ENCODE measurements around the gene MTG1. TPM values are rescaled to one million over a fixed set of nuclear protein-coding genes. Genes with fewer than 3 reads are reported as not detected.

MTG1 gene
- 10 to 100 TPM; 24.5 to 25.6 TPM for total RNA-seq
- long read RNA-seq, donor 1, partial matches to known transcripts: 1 of 11 reads
- long read RNA-seq, donor 1, other reads (novel, unspliced or antisense): 4 of 11 reads
- long read RNA-seq, donor 2, transcript MTG1-201 (11 exons, 1,560 nt): major isoform, 50 of 69 reads
- long read RNA-seq, donor 2, transcript MTG1-208 (6 exons, 693 nt): minor isoform, 5 of 69 reads
- long read RNA-seq, donor 2, partial matches to known transcripts: 2 of 69 reads
- long read RNA-seq, donor 2, other reads (novel, unspliced or antisense): 8 of 69 reads

DNA sequence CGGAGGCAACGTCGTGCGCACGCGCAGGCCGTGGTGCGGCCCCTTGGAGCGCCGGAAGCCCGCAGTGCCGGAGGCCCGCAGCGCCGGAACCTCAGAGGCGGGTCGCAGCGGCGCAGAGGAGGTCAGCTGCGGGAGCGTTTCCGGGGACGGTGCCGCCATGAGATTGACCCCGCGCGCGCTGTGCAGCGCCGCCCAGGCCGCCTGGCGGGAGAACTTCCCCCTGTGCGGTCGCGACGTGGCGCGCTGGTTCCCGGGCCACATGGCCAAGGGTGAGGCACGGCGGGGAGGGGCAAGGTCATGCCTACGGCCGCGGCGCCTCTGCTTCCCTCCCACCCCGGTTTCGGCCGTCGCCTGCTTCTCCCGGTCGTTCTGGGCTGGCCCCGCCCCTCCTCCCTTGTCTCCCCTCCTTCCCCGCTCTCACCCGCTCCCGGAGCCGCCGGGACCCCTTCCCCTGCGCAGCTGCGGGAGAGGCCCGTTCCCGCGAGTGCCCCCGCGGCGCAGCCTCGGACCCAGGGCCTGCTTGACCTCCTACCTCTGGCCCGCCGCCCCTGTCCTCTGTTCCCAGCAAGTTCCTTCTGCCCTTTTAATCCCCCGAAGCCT is at the start of gene MTG1:
Gene MTG1 (plus strand): TSS at position 94 of the 600 bp plus-strand sequence. CDS start 64 bp downstream, at position 158.
- intact Hi-C loops (cut with DNase I): no loop called here
- DNase-seq (ENCODE audit: low spot score): peak; percentile 98

DNA sequence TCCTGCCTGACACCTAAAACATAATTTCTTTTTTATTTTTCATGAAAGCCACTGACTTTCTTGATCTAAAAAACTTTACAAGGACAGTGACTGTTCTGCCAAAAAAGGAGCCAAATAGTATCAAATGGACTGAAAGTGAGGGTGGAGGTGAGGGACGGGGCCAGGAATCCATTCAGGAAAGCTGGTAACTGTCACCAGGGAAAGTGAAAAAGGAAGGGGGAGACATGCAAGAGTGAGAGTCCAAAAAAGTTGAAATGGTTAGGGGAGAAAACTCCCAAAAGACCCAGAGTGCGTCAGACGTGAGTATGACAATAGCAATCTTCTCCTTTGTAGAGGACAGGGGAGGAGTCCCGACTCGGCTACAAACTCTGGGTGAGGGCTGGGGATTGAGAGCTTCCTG is 49.7 kb upstream of the MTG1 start:
- intact Hi-C loops (cut with DNase I): no loop called here
- no peak for DNase-seq (ENCODE audit: low spot score)

DNA sequence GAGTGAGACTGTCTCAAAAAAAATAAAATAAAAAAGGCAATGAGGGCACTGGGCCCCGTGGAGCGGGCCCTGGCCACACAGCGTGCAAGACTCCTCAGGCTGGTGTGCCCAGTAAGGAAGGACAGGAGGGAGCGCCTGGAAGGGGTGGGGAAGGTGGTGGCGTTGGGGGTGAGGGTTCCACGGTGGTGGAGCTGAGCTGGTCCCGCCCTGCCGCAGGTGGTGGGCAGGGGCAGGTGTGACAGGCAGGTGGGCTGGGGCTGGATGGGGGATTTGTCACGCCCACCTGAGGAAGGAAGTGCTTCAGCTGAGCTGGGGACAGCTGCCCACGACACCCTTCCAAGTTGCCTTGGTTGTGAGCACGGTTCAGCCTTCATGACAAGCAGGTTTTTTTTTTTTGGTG is 47.5 kb upstream of the MTG1 start:
- intact Hi-C loops (cut with DNase I): no loop called here
- peak; percentile 60 for DNase-seq (ENCODE audit: low spot score)

- DNase-seq (ENCODE audit: low spot score): no peak
These were observed 46.0 kb upstream of the MTG1 start for GRCh38 chr10:133347710-133348517.

DNA sequence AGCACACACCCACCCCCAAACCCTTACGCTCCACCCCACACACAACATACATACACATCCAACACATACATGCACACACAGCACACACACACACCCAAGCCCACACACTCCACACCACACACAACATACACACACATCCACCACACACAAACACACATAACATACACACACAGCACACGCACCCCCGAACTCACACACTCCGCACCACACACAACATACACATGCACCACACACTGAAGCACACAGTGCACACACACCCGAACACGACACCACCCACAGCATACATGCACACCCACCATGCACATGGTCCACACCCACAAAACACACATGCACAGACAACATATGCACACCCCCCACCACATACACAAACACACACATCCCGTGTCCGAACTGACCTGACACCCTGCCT is 44.8 kb upstream of the MTG1 start:
- intact Hi-C loops (cut with DNase I): no loop called here
- DNase-seq (ENCODE audit: low spot score): no peak

More at GRCh38 chr10:133347710-133348517, 46.0 kb upstream of the MTG1 start:
- intact Hi-C loops (cut with DNase I): loop anchor here in 1 of 2 donors (1.0 kb wide), 1 partner anchor 47 kb away; no protein-coding TSS in a partner anchor

- DNase-seq (ENCODE audit: low spot score): no peak
- intact Hi-C loops (cut with DNase I): no loop called here
These were observed 44.4 kb upstream of the MTG1 start for GRCh38 chr10:133349577-133350011.

- DNase-seq (ENCODE audit: low spot score): no peak
- intact Hi-C loops (cut with DNase I): no loop called here
These were observed 43.5 kb upstream of the MTG1 start for GRCh38 chr10:133350283-133350949.

DNA sequence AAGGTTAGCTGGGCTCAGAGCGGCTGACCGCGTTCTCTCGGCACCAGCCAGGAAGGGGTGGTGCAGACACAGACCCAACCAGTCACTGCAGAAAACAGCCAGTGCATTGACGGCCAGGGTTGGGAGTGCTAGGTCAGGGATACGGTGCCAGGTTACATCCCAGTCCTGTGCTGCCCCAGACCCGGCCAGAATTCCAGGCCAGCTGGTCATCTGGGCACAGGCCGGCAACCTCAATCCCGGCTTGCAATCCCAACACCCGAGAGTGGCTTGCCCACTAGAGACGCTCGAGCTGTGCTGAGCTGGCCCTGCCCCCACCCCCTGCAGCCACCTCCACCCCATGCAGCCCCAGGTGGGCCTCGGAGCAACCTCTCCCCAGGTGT is 43.0 kb upstream of the MTG1 start:
- intact Hi-C loops (cut with DNase I): no loop called here
- no peak for DNase-seq (ENCODE audit: low spot score)

DNA sequence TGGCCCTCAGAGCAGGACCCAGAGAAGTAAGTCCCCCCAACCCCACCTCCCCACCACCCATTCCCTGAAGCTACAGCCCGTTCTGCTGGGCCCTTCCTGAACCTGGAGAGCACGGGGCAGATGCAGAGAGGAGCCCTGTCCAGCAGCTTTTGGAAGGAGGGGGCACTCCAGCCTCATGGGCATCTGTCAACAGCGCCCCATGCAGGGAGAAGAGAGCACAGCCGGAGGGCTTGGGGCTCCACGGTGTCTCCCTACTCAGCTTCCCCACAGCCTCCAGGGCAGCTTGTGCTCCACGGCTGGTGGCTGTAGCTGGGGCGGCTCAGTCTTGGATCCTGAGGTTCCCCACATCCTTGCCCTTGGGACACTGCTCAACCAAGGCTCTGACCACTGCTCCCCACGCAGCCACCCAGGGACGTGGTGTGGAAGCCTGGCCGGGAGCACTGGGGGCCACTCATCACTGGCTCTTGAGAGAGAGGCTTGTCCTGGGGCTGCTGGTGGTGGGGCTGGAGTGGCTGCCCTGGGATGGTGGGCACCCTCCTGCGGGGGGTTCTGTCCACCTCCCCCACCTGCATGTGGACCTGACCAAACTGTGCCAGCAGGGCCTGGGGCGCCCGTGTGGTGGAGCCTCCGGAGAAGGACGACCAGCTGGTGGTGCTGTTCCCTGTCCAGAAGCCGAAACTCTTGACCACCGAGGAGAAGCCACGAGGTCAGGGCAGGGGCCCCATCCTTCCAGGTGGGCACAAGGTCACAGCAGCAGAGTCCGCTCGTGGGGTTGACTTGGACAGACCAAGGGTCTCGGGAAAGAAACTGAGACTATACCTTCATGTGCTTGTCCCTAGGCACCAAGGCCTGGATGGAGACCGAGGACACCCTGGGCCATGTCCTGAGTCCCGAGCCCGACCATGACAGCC is 42.3 kb upstream of the MTG1 start:
- no peak for DNase-seq (ENCODE audit: low spot score)
- intact Hi-C loops (cut with DNase I): loop anchor here in 1 of 2 donors (1.0 kb wide), 1 partner anchor 19 kb away; no protein-coding TSS in a partner anchor

GRCh38 chr10:133353202-133353959 is 40.6 kb upstream of the MTG1 start:
- intact Hi-C loops (cut with DNase I): no loop called here
- DNase-seq (ENCODE audit: low spot score): no peak

GRCh38 chr10:133353988-133354605 is 39.9 kb upstream of the MTG1 start:
- intact Hi-C loops (cut with DNase I): no loop called here
- no peak for DNase-seq (ENCODE audit: low spot score)

- intact Hi-C loops (cut with DNase I): no loop called here
These were observed 39.2 kb upstream of the MTG1 start for GRCh38 chr10:133354672-133355240.

DNA sequence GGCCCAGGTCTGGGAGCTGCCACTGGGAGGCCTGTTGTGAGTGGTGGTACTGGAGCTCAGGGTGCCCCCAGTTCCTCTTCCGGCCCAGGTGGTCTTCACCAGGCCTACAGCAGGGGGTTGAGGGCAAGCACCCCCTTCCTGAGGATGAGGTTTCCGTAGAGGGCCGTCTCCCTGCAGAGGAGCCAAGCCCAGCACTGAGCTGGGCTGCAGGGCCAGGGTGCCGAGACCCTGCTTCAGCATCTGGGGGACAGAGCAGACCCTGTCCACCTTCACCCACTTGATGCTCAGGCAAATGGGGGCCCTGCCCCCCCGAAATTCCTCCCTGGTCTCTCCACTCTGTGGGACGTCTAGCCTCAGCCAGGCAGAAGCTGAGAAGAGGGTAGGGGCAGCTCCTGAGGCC is 38.7 kb upstream of the MTG1 start:
- no peak for DNase-seq (ENCODE audit: low spot score)
- intact Hi-C loops (cut with DNase I): no loop called here

More at GRCh38 chr10:133354672-133355240, 39.2 kb upstream of the MTG1 start:
- no peak for DNase-seq (ENCODE audit: low spot score)

- intact Hi-C loops (cut with DNase I): no loop called here
- no peak for DNase-seq (ENCODE audit: low spot score)
These were observed 38.0 kb upstream of the MTG1 start for GRCh38 chr10:133355991-133356390.

- DNase-seq (ENCODE audit: low spot score): no peak
- intact Hi-C loops (cut with DNase I): no loop called here
These were observed 37.2 kb upstream of the MTG1 start for GRCh38 chr10:133356549-133357284.
